ENCODE measurements around the gene PIEZO2. TPM values are rescaled to one million over a fixed set of nuclear protein-coding genes. Genes with fewer than 3 reads are reported as not detected.

PIEZO2 gene
- total and polyA plus RNA-seq, 12 donors, result 0.07 to 1.4 (median 0.25) TPM; not detected in 1

GRCh38 chr18:11043694-11044093, 105.7 kb downstream of the PIEZO2 start:
- Histone ChIP-seq H3K4me1 (peaks cover 0 to 3% (median 0%) of the 10 kb centered on the region in 9 donors), H3K27me3 (peaks cover 0 to 12% (median 0%) of the 10 kb centered on the region in 7 donors), H3K4me3 (no peak overlapping the region), H3K36me3 (no peaks in the 10 kb centered on the region), H3K9me3 (peaks cover 0 to 13% (median 0%) of the 10 kb centered on the region in 11 donors), H3K27ac (no peak overlapping the region)
- DNase-seq (no peak), ATAC-seq (no peak)
- no peak for TF ChIP-seq CTCF (IDR thresholded peaks at IDR 0.05)
- 92 to 94% methylated on average over 7 of the region's 7 CpGs for WGBS, 2 donors
- intact Hi-C loops (cut with DNase I), result loop anchor here in 9 of 10 donors (2.0 to 10.0 kb wide), 6 partner anchors 101 to 481 kb away; partner anchors contain the start of gene PIEZO2 (in 1 of the 9)

GRCh38 chr18:11042247-11042646, 107.1 kb downstream of the PIEZO2 start:
- ATAC-seq (peak in 2 of 8 donors; percentile 45 to 61), DNase-seq (no peak)
- Histone ChIP-seq H3K27me3 (peaks cover 0 to 12% (median 0%) of the 10 kb centered on the region in 7 donors), H3K36me3 (no peaks in the 10 kb centered on the region), H3K9me3 (peaks cover 0 to 13% (median 0%) of the 10 kb centered on the region in 11 donors), H3K4me1 (peaks cover 0 to 3% (median 0%) of the 10 kb centered on the region in 9 donors), H3K4me3 (no peak overlapping the region), H3K27ac (no peak overlapping the region)
- intact Hi-C loops (cut with DNase I), result loop anchor here in 9 of 10 donors (2.0 to 10.0 kb wide), 6 partner anchors 103 to 480 kb away; partner anchors contain the start of gene PIEZO2 (in 1 of the 9)
- no peak for TF ChIP-seq CTCF (IDR thresholded peaks at IDR 0.05)
- WGBS, 2 donors, result 50 to 65% methylated on average over 4 of the region's 4 CpGs

GRCh38 chr18:11040823-11041656, 108.3 kb downstream of the PIEZO2 start:
- TF ChIP-seq CTCF (IDR thresholded peaks at IDR 0.05), result peak; percentile 51 to 83 (median 77)
- H3K27me3 ChIP-seq, result peaks cover 0 to 12% (median 0%) of the 10 kb centered on the region in 7 donors
- peaks cover 0 to 3% (median 0%) of the 10 kb centered on the region in 9 donors for H3K4me1 ChIP-seq
- WGBS, 2 donors, result 35 to 40% methylated on average over 7 of the region's 7 CpGs
- DNase-seq (peak in 1 of 2 donors; percentile 62), ATAC-seq (peak in 2 of 8 donors; percentile 62 to 72)
- H3K9me3 ChIP-seq, result peaks cover 0 to 13% (median 0%) of the 10 kb centered on the region in 11 donors
- intact Hi-C loops (cut with DNase I), result loop anchor here in 9 of 10 donors (2.0 to 10.0 kb wide), 6 partner anchors 104 to 479 kb away; partner anchors contain the start of gene PIEZO2 (in 1 of the 9)
- no peak overlapping the region for H3K4me3 ChIP-seq
- H3K36me3 ChIP-seq, result no peaks in the 10 kb centered on the region
- no peak overlapping the region for H3K27ac ChIP-seq

- intact Hi-C loops (cut with DNase I), result loop anchor here in 9 of 10 donors (2.0 to 10.0 kb wide), 6 partner anchors 104 to 478 kb away; partner anchors contain the start of gene PIEZO2 (in 1 of the 9)
- TF ChIP-seq CTCF (IDR thresholded peaks at IDR 0.05), result no peak
- Histone ChIP-seq H3K9me3 (peaks cover 0 to 13% (median 0%) of the 10 kb centered on the region in 11 donors), H3K27me3 (peaks cover 0 to 12% (median 0%) of the 10 kb centered on the region in 7 donors), H3K36me3 (no peaks in the 10 kb centered on the region), H3K27ac (no peak overlapping the region), H3K4me3 (no peak overlapping the region), H3K4me1 (peaks cover 0 to 3% (median 0%) of the 10 kb centered on the region in 9 donors)
- ATAC-seq (no peak), DNase-seq (no peak)
- 56 to 63% methylated on average over 4 of the region's 4 CpGs for WGBS, 2 donors
These were observed 109.0 kb downstream of the PIEZO2 start for GRCh38 chr18:11040359-11040758.
